HepG2 (cell line): ENCODE data around the gene RAI14. TPM values are rescaled to one million over a fixed set of nuclear protein-coding genes. Genes with fewer than 3 reads are reported as not detected.

Experiments
- ATAC-seq: fragments of 200-7000 bp; cut with Tn5 transposase; 3 replicates; pipeline ENCODE4 v1.9.1; 2020; ENCODE audit warnings: mild to moderate bottlenecking, moderate library complexity
- BruUV-seq: library from RNA; stranded (reverse); fragments of 400-500 nt; replicated peaks from 2 replicates; lab custom pipeline; 2021; lab: Mats Ljungman, UMichigan
- CTCF ChIA-PET: fragments of 300-600 bp; formaldehyde crosslinking; extraction: SDS; loops from one replicate; lab custom pipeline; 2021; ENCODE audit warnings: low total read pairs, inconsistent platforms, low intra/inter-chr PET ratio; lab: Yijun Ruan, JAX
- POLR2A ChIA-PET: fragments of 350-600 bp; sonication (Branson Sonifier 250); formaldehyde crosslinking; loops from one replicate; lab custom pipeline; 2020; ENCODE audit warnings: antibody characterized with exemption, inconsistent platforms; lab: Yijun Ruan, JAX
- DNase-seq: peaks from one replicate; pipeline ENCODE4 v3.0.0-alpha.2; 2015; ENCODE audit warnings: low spot score
- FAIRE-seq: peaks from 3 replicates; lab custom pipeline; 2011; peaks lifted over from hg19 to GRCh38; lab: Jason Lieb, UNC
- H2AFZ ChIP-seq: one replicate; pipeline ENCODE4 v1.6.1; 2011; ENCODE audit warnings: low read length, inconsistent platforms
- H3K27ac ChIP-seq: fragments of 300-600 bp; 3 replicates; pipeline ENCODE4 v1.8.0; 2011; ENCODE audit warnings: mixed run types, mild to moderate bottlenecking, mixed read lengths, low read length, inconsistent platforms; ENCODE audit not compliant: insufficient read depth; ENCODE audit errors: extremely low read length
- H3K27me3 ChIP-seq, 2 experiments: fragments of 200-600 bp in 1 of 2; 2 replicates in 1 of 2; 3 replicates in 1 of 2; pipeline versions ENCODE4 v1.6.0 to v1.8.0; 2011; ENCODE audit warnings: low read length in 2 of 2, mild to moderate bottlenecking in 2 of 2, moderate library complexity in 2 of 2, inconsistent platforms in 1 of 2; ENCODE audit not compliant: insufficient read depth in 2 of 2, control insufficient read depth in 1 of 2
- H3K36me3 ChIP-seq, 2 experiments: fragments of 200-600 bp in 1 of 2; replicated peaks in 1 of 2; 2 replicates in 1 of 2; 3 replicates in 1 of 2; pipeline versions ENCODE4 v1.5.1 to v1.8.0; 2011; ENCODE audit warnings: low read length in 2 of 2, inconsistent platforms in 1 of 2; ENCODE audit not compliant: insufficient read depth in 2 of 2, control insufficient read depth in 1 of 2
- H3K4me1 ChIP-seq: 2 replicates; pipeline ENCODE4 v1.5.1; 2012; ENCODE audit warnings: low read length, inconsistent platforms; ENCODE audit not compliant: insufficient read depth
- H3K4me2 ChIP-seq: 2 replicates; pipeline ENCODE4 v1.6.0; 2011; ENCODE audit warnings: low read depth, low read length, inconsistent platforms
- H3K4me3 ChIP-seq, 3 experiments: fragments of 200-600 bp in 1 of 3; sonication (generic), shearing (Covaris generic) in 1 of 3; replicated peaks in 1 of 3; 2 replicates each; pipeline ENCODE4 v1.5.1; 2011 to 2016; ENCODE audit warnings: low read length in 3 of 3, inconsistent platforms in 2 of 3, low read depth in 2 of 3, mild to moderate bottlenecking in 2 of 3, control low read depth in 1 of 3, mixed read lengths in 1 of 3; ENCODE audit not compliant: insufficient read depth in 1 of 3
- H3K79me2 ChIP-seq: one replicate; pipeline ENCODE4 v1.6.1; 2011; ENCODE audit warnings: low read length, inconsistent platforms; ENCODE audit not compliant: insufficient read depth
- H3K9ac ChIP-seq: 2 replicates; pipeline ENCODE4 v1.6.0; 2011; ENCODE audit warnings: mild to moderate bottlenecking, low read depth, low read length, inconsistent platforms; ENCODE audit not compliant: insufficient read depth
- H3K9me3 ChIP-seq: 2 replicates; pipeline ENCODE4 v1.5.1; 2012; ENCODE audit warnings: mild to moderate bottlenecking, low read length
- H4K20me1 ChIP-seq: 2 replicates; pipeline ENCODE4 v1.6.0; 2011; ENCODE audit warnings: inconsistent platforms, mild to moderate bottlenecking, low read length, moderate library complexity; ENCODE audit not compliant: insufficient read depth
- CHD2 ChIP-seq: IDR thresholded peaks from 2 replicates; pipeline ENCODE4 v1.6.1; 2011; ENCODE audit warnings: low read depth, low read length, improper control_type of control experiment
- PHF8 ChIP-seq: sonication (generic); formaldehyde crosslinking; IDR thresholded peaks from 2 replicates; pipeline ENCODE4 v1.5.0; 2020; ENCODE audit warnings: missing genetic modification reagents
- TSC22D2 ChIP-seq: sonication (generic); formaldehyde crosslinking; IDR thresholded peaks from 2 replicates; pipeline ENCODE4 v1.5.1; 2020; ENCODE audit warnings: missing genetic modification reagents, mild to moderate bottlenecking, borderline replicate concordance
- ZFP36 ChIP-seq: fragments of 150-350 bp; IDR thresholded peaks from 2 replicates; pipeline ENCODE4 v1.6.1; 2018; ENCODE audit warnings: borderline replicate concordance, low read length, low read depth; ENCODE audit not compliant: partially characterized antibody
- ZNF431 ChIP-seq: sonication (generic); formaldehyde crosslinking; IDR thresholded peaks from 2 replicates; pipeline ENCODE4 v1.9.0; 2022; ENCODE audit warnings: missing genetic modification reagents, low read depth, mild to moderate bottlenecking, borderline replicate concordance
- ZNF619 ChIP-seq: sonication (generic); formaldehyde crosslinking; IDR thresholded peaks from 2 replicates; pipeline ENCODE4 v1.4.0; 2020; ENCODE audit warnings: mild to moderate bottlenecking, missing genetic modification reagents
- ZSCAN21 ChIP-seq: sonication (generic); formaldehyde crosslinking; IDR thresholded peaks from 2 replicates; pipeline ENCODE4 v1.8.0; 2022; ENCODE audit warnings: mild to moderate bottlenecking, missing genetic modification reagents, moderate library complexity, borderline replicate concordance
- WGBS: methylation state at CpG from one replicate; pipeline ENCODE4 v1.1.6; 2017; ENCODE audit warnings: low lambda C conversion rate; 5-methylcytosine and 5-hydroxymethylcytosine counted together
- in situ Hi-C: cut with HindIII; loops from 2 replicates; pipeline ENCODE4 v1.10.0; 2017; ENCODE audit warnings: low pct_unique_long_range_greater_than_20kb; ENCODE audit not compliant: extremely low pct_ligation_motif_present
- intact Hi-C: fragments of 100-400 bp; cut with micrococcal nuclease; formaldehyde crosslinking; loops from one replicate; pipeline ENCODE4 v1.10.0; 2022; ENCODE audit not compliant: unreplicated experiment
- polyA plus RNA-seq, 8 experiments: library from polyadenylated mRNA; depleted of rRNA in 3 of 8; stranded (reverse) in 7 of 8; unstranded in 1 of 8; fragments of >200 nt; fragmentation: Illumina TruSeq in 4 of 8; extraction: Trizol in 4 of 8; gene quantifications; 2 replicates each; pipeline versions ENCODE4 v1.2.1 to v1.2.3, GENCODE V29; 2011 to 2016; ENCODE audit warnings: low read depth in 4 of 8, missing spikeins in 1 of 8, mixed read lengths in 1 of 8; ENCODE audit not compliant: insufficient read depth in 1 of 8
- total RNA-seq, 5 experiments: library from RNA; depleted of rRNA; stranded (reverse); fragments of >200 nt; fragmentation: Illumina TruSeq; extraction: Trizol; gene quantifications; 2 replicates each; pipeline ENCODE4 v1.2.3, GENCODE V29; 2016; ENCODE audit warnings: low read depth in 1 of 5
- TF ChIP-seq, protein P1 (sequence below): IDR thresholded peaks from 2 replicates; pipeline ENCODE4 v1.6.1; 2016; ENCODE audit warnings: low read depth

Gene RAI14
- total and polyA plus RNA-seq, 2 of the 13 experiments (the other 11 are each of a cell fraction or from before 2014, with no cell fraction given) = 12.6 to 18.2 TPM

DNA sequence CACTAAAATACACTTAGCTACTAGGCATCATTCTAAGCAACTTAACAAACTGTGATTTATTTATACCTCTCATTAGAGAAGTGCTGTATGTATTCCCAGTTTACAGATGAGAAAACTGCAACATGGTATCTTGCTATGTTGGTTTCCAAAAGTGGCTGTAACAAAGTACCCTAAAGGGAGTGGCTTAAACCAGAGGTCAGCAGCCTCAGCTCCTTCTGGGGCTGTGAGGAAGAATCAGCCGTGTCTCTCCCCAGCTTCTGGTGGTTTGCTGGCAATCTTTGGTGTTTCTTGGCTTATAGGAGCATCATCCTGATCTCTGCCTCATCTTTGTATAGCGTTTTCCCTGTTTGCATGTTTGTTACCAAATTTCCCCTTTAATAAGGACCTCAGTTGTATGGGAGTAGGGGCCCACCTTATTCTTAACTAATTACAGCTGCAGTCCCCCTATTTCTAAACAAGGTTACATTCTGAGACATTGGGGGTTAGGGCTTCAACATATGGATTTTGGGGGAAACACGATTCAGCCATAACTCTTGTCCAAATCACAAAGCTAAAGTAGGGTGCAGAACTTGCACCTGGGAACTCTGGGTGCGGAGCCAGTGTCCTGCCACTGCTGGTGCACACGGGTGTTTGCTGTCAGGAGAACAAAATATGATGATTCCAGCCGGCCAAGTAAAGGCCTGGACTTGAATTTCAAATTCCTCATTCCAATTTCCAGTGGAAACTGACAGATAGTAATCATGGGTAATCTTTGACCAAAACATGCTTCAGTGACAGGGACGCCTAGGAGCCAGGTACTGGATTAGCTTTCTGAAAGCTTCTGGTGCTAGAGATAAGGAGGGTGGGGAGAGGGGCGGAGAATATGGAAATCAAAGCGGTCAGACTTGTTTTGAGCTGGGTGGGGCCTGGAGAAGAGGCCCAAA is 43.3 kb downstream of the RAI14 start:
- POLR2A ChIA-PET = no interaction called here
- no peaks in the 10 kb centered on the region for H3K9me3 ChIP-seq
- no peak overlapping the region for H2AFZ ChIP-seq
- H3K27ac ChIP-seq = no peak overlapping the region
- intact Hi-C loops = no loop called here
- no peaks in the 10 kb centered on the region for H3K36me3 ChIP-seq
- H3K79me2 ChIP-seq = no peaks in the 10 kb centered on the region
- 0 out of 2 replicates have a peak, but pooled peaks cover 6% of the 10 kb centered on the region for H3K4me1 ChIP-seq
- CTCF ChIA-PET = no interaction called here
- no peak for ATAC-seq
- no peak for DNase-seq
- no TSS peak for BruUV-seq
- TF ChIP-seq CHD2 = no peak
- TF ChIP-seq ZFP36 = no peak
- no peak for TF ChIP-seq TSC22D2 (CRISPR knock-in tag)
- TF ChIP-seq ZNF619 = no peak
- TF ChIP-seq, protein P1, sequence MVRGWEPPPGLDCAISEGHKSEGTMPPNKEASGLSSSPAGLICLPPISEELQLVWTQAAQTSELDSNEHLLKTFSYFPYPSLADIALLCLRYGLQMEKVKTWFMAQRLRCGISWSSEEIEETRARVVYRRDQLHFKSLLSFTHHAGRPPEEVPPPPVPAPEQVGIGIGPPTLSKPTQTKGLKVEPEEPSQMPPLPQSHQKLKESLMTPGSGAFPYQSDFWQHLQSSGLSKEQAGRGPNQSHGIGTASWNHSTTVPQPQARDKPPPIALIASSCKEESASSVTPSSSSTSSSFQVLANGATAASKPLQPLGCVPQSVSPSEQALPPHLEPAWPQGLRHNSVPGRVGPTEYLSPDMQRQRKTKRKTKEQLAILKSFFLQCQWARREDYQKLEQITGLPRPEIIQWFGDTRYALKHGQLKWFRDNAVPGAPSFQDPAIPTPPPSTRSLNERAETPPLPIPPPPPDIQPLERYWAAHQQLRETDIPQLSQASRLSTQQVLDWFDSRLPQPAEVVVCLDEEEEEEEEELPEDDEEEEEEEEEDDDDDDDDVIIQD = no peak
- no peak for TF ChIP-seq ZSCAN21
- TF ChIP-seq PHF8 (CRISPR knock-in tag) = no peak
- TF ChIP-seq ZNF431 (CRISPR knock-in tag) = no peak
- in situ Hi-C loops = no loop called here
- no peak for FAIRE-seq
- H4K20me1 ChIP-seq = no peaks in the 10 kb centered on the region
- H3K4me3 ChIP-seq = no peak overlapping the region
- H3K9ac ChIP-seq = no peak overlapping the region
- no peak overlapping the region for H3K4me2 ChIP-seq
- H3K27me3 ChIP-seq = no peaks in the 10 kb centered on the region
- WGBS = 87% methylated on average over 9 of the region's 9 CpGs
